GM21390 (cell line): ENCODE results near the gene TASOR.

ENCODE experiments used
- ATAC-seq: cut with Tn5 transposase; IDR thresholded peaks from one replicate; pipeline ENCODE4 v1.9.1; 2021; ENCODE audit not compliant: unreplicated experiment

Gene TASOR

GRCh38 chr3:56682462-56683121 lies 473 bp downstream of the TASOR start:
- peak; percentile 62 for ATAC-seq

GRCh38 chr3:56681984-56682461 lies 1.0 kb downstream of the TASOR start:
- ATAC-seq: no peak

- no peak for ATAC-seq
Measured at GRCh38 chr3:56680054-56680580, 2.9 kb downstream of the TASOR start.

GRCh38 chr3:56677286-56677685 lies 5.8 kb downstream of the TASOR start:
- ATAC-seq: peak; percentile 66

- ATAC-seq: no peak
Measured at GRCh38 chr3:56673781-56674457, 9.1 kb downstream of the TASOR start.

GRCh38 chr3:56667973-56668579 lies 15.0 kb downstream of the TASOR start:
- no peak for ATAC-seq

- ATAC-seq: no peak
Measured at GRCh38 chr3:56664823-56665222, 18.2 kb downstream of the TASOR start.

GRCh38 chr3:56655709-56656108 lies 27.4 kb downstream of the TASOR start:
- ATAC-seq: no peak

GRCh38 chr3:56654460-56654859 lies 28.6 kb downstream of the TASOR start:
- no peak for ATAC-seq

- no peak for ATAC-seq
Measured at GRCh38 chr3:56645407-56645806, 37.7 kb downstream of the TASOR start.

GRCh38 chr3:56633602-56634535 lies 49.2 kb downstream of the TASOR start:
- ATAC-seq: no peak
